HG02588 (cell line): ENCODE results near the gene TRAF1.
"Not testable (repeated sequence)": the region's sequence is repeated elsewhere in the genome, so short reads cannot be mapped to it uniquely, and the experiment has no call there.

ENCODE experiments used
- ATAC-seq: cut with Tn5 transposase; IDR thresholded peaks from one replicate; pipeline ENCODE4 v1.9.1; 2021; ENCODE audit warnings: mild to moderate bottlenecking, moderate library complexity; ENCODE audit not compliant: unreplicated experiment

The TRAF1 gene

GRCh38 chr9:120926397-120926928 is at the start of gene TRAF1:
TSS of gene TRAF1 (minus strand) at chr9:120926796. CDS start at chr9:120926075, 721 bp downstream.
- peak; percentile 12 for ATAC-seq

- no peak for ATAC-seq
These were observed 48.3 kb upstream of the TRAF1 start for GRCh38 chr9:120974921-120975320.

- ATAC-seq: no peak
These were observed 47.6 kb upstream of the TRAF1 start for GRCh38 chr9:120974181-120974580.

- no peak for ATAC-seq
These were observed 45.3 kb upstream of the TRAF1 start for GRCh38 chr9:120971938-120972337.

GRCh38 chr9:120971471-120971870 is 44.9 kb upstream of the TRAF1 start:
- not testable (repeated sequence) for ATAC-seq

- ATAC-seq: no peak
These were observed 43.6 kb upstream of the TRAF1 start for GRCh38 chr9:120970244-120970643.

GRCh38 chr9:120966013-120966369 is 39.4 kb upstream of the TRAF1 start:
- no peak for ATAC-seq

GRCh38 chr9:120965344-120966012 is 38.9 kb upstream of the TRAF1 start:
- no peak for ATAC-seq

- no peak for ATAC-seq
These were observed 35.3 kb upstream of the TRAF1 start for GRCh38 chr9:120961936-120962335.

GRCh38 chr9:120960001-120960400 is 33.4 kb upstream of the TRAF1 start:
- no peak for ATAC-seq

GRCh38 chr9:120956862-120957261 is 30.3 kb upstream of the TRAF1 start:
- ATAC-seq: no peak

- no peak for ATAC-seq
These were observed 25.5 kb upstream of the TRAF1 start for GRCh38 chr9:120951960-120952618.

- ATAC-seq: no peak
These were observed 24.1 kb upstream of the TRAF1 start for GRCh38 chr9:120950421-120951388.

- ATAC-seq: no peak
These were observed 22.7 kb upstream of the TRAF1 start for GRCh38 chr9:120949290-120949689.

GRCh38 chr9:120948824-120949223 is 22.2 kb upstream of the TRAF1 start:
- no peak for ATAC-seq

- no peak for ATAC-seq
These were observed 20.6 kb upstream of the TRAF1 start for GRCh38 chr9:120947222-120947621.

- no peak for ATAC-seq
These were observed 19.7 kb upstream of the TRAF1 start for GRCh38 chr9:120946259-120946658.

GRCh38 chr9:120944948-120945347 is 18.4 kb upstream of the TRAF1 start:
- ATAC-seq: no peak

- ATAC-seq: peak; percentile 96
These were observed 17.8 kb upstream of the TRAF1 start for GRCh38 chr9:120944434-120944843.

GRCh38 chr9:120942186-120943001 is 15.8 kb upstream of the TRAF1 start:
- ATAC-seq: no peak
